Activated naive CD4-positive, alpha-beta T cell (primary cell): ENCODE measurements around the gene CETP.
"Not testable (repeated sequence)": the region's sequence is repeated elsewhere in the genome, so short reads cannot be mapped to it uniquely, and the experiment has no call there.

Experiments
- DNase-seq, 4 experiments: peaks; one replicate each; lab custom pipeline; 2025; lab: John Stamatoyannopoulos, UW

Gene CETP

DNA sequence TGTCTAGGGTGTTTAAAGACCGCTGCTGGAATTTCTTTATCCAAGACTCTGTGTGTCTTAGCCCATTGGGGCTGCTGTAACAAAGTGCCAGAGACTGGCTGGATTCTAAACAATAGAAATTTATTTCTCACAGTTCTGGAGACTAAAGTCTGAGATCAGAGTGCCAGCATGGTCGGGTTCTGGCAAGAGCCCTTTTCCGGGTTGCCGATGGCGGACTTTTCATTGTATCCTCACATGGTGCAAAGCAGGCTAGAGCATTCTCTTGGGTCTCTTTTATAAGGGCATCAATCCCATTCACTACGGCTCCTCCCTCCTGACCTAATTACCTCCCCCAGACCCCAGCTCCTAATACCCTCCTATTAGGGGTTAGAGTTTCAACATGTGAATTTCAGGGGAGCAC, 37.1 kb downstream of the CETP start:
- no peak for DNase-seq

GRCh38 chr16:56999409-57000270, 37.9 kb downstream of the CETP start:
- DNase-seq: no peak

GRCh38 chr16:57000271-57001025, 38.7 kb downstream of the CETP start:
- DNase-seq: no peak

GRCh38 chr16:57001026-57001679, 39.4 kb downstream of the CETP start:
- no peak for DNase-seq

GRCh38 chr16:57003439-57004386, 42.0 kb downstream of the CETP start:
- no peak for DNase-seq

- DNase-seq: no peak
These were observed 42.9 kb downstream of the CETP start for GRCh38 chr16:57004387-57005250.

DNA sequence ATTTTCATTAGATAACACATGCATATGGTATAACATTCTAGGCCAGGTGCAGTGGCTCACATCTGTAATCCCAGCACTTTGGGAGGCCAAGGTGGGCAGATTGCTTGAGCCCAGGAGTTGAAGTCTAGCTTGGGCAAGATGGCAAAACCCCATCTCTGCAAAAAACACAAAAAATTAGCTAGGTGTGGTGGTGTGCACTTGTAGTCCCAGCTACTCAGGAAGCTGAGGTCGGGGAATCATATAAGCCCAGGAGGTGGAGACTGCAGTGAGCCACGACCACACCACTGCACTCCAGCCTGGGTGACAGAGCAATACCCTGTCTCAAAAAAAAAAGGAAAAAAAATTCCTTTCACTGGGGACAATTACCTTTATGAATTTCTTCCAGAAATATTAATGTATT, 43.8 kb downstream of the CETP start:
- not testable (repeated sequence) for DNase-seq

DNA sequence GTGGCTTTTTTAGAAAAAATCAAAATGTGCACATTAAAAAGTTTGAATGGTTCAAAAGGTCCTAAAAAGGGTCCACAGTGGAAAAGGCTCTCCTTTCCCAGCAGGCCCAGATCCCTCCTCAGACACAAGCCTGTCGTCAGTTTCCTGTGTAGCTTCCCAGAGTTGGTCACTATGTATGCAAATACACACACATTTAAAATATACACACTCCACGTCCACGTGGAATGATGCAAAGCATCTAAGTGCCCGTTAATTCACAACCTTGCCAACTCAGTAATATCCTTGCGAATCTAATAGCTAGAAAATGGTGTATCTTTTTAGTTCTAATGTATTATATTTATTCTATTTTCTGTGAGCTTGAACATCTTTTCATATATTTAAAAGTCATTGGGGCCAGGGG, 45.3 kb downstream of the CETP start:
- DNase-seq: no peak

- DNase-seq: no peak
These were observed 45.8 kb downstream of the CETP start for GRCh38 chr16:57007530-57007929.

DNA sequence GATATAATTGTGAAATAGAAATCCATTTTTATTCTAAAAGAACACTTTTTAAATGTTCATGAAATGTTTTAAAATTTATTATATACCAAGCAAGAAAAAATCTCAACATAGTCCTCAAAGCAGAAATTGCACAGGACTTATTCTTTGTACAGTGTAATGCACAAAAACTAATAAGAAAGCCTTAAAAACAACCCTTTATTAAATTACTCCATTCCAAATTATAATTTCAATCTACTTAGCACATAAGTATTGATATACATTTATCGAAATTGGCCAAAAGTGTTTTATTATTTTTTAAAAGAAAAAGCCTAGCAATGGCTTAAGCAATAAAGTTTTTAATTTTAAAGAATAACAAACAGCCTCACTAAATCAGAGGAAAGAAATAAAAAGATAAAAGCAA, 46.7 kb downstream of the CETP start:
- DNase-seq: no peak

GRCh38 chr16:57009643-57010170, 48.0 kb downstream of the CETP start:
- no peak for DNase-seq

DNA sequence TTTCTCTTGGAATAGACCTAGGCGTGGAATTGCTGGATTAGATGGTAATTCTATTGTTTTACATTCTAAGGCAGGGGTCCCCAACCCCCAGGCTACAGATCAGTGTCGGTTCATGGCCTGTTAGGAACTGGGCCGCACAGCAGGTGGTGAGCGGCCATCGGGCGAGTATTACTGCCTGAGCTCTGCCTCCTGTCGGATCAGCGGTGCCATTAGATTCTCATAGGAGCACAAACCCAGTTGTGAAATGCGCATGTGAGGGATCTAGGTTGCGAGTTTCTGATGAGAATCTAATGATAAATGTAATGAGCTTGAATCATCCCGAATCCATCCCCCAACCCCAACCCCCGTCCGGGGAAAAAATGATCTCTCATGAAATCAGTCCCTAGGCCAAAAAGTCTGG, 50.6 kb downstream of the CETP start:
- no peak for DNase-seq

GRCh38 chr16:57013229-57013628, 51.5 kb downstream of the CETP start:
- DNase-seq: no peak

- no peak for DNase-seq
These were observed 52.2 kb downstream of the CETP start for GRCh38 chr16:57013902-57014301.

DNA sequence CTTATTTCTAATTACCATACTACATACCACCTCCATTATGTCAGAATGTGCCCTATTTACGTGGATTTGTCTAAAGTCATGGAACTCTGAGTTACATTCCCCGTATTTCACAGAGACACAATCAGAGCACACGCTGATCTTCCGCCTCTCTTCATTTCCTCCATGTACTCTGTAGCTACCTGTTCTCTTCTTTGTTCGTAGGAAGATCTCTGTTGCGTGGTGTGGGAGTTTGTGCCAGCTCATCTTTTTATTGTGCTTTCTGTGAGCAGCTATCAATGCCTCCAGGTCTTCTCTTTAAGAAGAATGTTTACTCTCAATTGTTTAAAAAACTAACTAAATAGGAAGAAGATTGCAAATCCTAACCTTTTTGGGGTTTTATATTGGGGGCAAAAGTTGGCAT, 54.6 kb downstream of the CETP start:
- no peak for DNase-seq

- no peak for DNase-seq
These were observed 55.1 kb downstream of the CETP start for GRCh38 chr16:57016831-57017230.

- DNase-seq: no peak
These were observed 55.5 kb downstream of the CETP start for GRCh38 chr16:57017251-57017650.

DNA sequence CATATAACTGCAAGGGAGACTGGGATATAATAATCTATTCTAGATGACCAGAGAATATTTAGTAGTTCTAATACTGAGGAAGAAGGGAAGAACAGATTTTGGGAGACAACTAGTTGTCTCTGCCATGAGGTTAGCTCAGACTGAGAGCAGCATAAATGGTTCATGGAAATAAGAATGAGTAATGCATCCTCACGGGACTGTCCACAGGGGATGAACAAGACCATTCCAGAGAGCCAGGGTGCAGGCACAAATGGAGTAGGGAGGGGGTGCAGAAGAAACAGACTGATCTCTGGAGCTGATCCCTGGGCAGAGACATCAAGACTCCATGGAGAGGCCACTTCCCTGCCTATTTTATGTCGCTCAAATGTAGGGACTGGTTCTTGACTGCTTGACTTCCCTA, 58.0 kb downstream of the CETP start:
- no peak for DNase-seq

GRCh38 chr16:57020651-57021050, 58.9 kb downstream of the CETP start:
- DNase-seq: no peak

GRCh38 chr16:57021757-57022156, 60.0 kb downstream of the CETP start:
- DNase-seq: no peak
